LNCAP (cell line): ENCODE data around the gene EFCC1.

Source experiments
- TF ChIP-seq, protein P1 (sequence below): fragments of 450-650 bp; IDR thresholded peaks from 2 replicates; pipeline ENCODE4 v1.5.1; 2017; ENCODE audit warnings: mild to moderate bottlenecking

Gene EFCC1

DNA sequence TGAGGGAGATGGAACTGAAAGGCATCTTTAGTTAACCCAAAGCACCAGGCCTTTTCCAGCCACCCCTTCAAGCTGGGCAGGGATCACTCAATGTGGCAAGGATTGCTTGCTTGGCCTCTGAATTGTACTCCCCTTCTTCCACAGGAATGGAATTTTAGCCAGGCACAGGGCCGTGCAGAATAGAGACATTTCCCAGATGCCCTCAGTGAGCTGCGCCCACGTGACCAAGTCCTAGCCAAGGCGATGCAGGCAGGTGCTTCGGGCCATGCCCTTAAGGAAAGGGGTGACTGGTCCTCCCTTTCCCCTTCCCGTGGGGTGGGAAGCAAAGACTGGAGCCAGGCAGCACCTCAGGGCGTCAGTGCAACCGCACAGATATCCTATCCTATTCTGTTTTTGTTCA lies 77.4 kb downstream of the EFCC1 start:
- TF ChIP-seq, protein P1, sequence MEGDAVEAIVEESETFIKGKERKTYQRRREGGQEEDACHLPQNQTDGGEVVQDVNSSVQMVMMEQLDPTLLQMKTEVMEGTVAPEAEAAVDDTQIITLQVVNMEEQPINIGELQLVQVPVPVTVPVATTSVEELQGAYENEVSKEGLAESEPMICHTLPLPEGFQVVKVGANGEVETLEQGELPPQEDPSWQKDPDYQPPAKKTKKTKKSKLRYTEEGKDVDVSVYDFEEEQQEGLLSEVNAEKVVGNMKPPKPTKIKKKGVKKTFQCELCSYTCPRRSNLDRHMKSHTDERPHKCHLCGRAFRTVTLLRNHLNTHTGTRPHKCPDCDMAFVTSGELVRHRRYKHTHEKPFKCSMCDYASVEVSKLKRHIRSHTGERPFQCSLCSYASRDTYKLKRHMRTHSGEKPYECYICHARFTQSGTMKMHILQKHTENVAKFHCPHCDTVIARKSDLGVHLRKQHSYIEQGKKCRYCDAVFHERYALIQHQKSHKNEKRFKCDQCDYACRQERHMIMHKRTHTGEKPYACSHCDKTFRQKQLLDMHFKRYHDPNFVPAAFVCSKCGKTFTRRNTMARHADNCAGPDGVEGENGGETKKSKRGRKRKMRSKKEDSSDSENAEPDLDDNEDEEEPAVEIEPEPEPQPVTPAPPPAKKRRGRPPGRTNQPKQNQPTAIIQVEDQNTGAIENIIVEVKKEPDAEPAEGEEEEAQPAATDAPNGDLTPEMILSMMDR: no peak

DNA sequence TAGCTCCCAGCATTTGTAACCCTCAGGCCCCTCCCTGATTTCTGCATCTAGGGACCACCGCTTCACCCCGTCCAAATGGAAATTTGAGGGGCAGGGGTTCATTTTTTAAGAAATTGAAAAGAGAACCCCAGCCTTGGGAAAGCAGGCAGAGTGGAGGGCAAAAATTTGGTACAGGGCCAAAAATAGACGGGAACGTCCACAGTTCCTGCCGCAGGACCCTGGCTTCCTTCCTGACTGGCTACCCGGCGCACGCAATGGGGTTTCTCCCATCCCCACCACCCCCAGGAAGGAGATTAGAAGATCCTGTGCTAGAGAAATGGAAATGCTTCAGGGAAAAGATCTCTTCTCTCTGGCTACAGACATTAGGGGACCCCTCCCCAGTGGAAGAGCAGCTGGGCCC lies 80.4 kb downstream of the EFCC1 start:
- TF ChIP-seq, protein P1: no peak

DNA sequence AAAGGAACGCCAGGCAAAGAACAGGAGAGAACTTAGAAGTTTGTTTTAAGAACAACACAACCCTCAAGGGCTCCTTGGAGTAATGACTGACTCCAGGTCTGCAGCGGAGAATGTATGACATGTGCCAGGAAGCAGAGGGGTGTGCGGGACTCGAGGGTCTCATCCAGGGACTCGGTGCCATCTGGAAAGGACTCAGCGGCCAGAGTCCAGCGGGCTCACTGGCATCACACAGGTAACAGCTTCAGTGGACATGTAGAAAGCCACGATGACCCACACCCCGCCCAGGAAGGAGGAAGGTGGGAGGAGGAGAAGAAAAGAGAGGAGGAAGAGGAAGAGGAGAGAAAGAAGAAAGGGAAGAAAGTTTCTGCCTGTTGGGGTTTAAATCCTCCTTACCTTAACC lies 80.9 kb downstream of the EFCC1 start:
- TF ChIP-seq, protein P1: no peak

DNA sequence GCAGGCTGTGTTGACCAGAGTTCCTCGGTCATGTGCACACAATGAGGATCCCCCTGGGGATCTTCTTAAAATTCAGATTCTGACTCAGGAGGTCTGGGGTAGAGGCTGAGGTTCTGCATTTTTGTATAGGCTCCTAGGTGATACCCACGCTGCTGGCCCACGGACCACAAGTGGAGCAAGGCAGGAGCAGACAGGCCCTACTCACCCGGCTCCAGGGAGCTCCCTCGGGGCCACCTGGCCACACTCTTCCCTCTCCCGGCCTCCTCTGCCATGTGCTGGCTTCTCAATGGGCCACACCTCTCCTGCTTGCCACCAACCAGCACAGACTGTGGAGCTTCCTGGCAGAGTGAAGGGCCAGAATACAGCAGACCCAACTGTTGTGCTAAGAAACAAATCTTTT lies 83.4 kb downstream of the EFCC1 start:
- TF ChIP-seq, protein P1: no peak

DNA sequence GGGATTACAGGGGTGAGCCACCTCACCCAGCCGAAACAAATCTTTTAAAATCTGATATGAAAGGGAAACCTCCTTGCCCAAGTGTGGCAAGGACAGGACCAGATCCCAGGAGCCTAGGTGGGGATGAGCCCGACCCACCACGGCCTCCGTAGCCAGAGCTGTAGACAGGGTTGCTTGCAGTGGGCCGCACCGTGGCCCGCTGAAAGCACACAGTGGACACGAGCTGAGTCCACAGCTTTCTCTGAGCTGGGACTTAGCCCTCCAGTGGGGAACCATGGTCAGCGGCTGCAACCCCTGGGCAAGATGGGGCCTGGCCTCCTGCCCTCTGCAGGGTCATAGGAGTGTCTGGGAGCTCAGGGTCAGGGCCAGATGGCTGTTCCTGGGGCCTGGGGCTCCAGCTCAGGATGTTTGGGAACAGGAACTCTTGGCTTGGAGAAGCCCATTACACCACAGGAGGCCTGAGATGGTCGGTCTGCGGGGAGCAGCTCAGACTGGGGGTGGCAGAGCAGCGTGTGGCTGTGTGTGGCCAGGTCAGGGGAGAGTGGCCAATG lies 84.1 kb downstream of the EFCC1 start:
- TF ChIP-seq, protein P1: no peak

DNA sequence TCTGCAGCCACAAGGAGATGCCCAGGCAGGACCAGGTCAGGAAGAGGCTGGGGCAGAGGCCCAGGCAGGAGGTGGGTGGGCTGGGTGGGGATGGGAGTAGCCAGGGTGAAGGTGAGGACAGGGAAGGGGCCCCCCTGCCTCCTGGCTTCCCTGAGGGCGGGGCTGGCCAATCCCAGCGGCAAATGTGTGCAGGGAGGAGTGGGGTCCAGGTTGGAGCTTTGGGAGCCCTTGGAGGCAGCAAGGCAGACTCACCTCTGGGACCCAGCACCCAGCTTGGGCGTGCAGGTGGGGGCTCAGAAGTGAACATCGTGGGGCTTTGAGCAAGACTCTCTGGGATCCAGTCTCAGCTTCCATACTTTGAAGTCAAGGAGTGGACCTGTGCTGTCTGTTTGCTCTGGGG lies 84.7 kb downstream of the EFCC1 start:
- TF ChIP-seq, protein P1: no peak

DNA sequence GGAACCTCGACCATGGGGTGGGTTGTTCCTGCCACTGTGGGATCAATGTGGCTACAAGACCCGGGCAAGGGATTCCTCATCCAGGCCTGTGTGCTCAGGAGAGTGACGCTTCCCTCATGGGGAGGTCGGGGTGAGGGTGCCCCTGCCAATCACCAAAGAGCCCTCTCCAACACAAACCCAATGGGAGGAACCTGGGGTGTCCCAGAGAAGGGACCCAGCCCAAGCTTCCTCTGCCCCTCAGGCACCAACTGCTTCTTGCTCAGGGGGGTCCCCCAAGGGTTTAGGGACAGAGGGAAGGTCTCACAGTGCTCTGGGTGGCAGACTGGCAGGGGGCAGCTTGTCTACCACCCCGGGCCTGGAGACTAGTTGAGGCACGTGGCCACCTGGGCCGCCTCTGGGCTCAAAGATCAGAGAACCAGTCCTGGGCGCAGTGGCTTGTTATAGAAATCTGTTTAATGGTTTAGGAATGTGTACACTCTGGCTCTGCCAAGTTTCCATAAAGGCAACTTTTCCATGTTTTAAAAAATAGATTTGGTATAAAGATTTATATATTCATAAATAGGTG lies 86.1 kb downstream of the EFCC1 start:
- TF ChIP-seq, protein P1: no peak
